H9 (cell line): Measurements from ENCODE around the gene TMEM208. TPM values are rescaled to one million over a fixed set of nuclear protein-coding genes. Genes with fewer than 3 reads are reported as not detected.

Experiments
- DNase-seq: peaks from one replicate; pipeline ENCODE4 v3.0.0-alpha.2; 2017
- H2AFZ ChIP-seq: one replicate; pipeline ENCODE4 v1.6.1; 2013; ENCODE audit warnings: mild to moderate bottlenecking, low read length, control low read depth, moderate library complexity
- H2AK5ac ChIP-seq: 2 replicates; pipeline ENCODE4 v1.6.1; 2013; ENCODE audit warnings: low read length, control low read depth, mixed read lengths; ENCODE audit not compliant: insufficient read length
- H2BK120ac ChIP-seq: one replicate; pipeline ENCODE4 v1.6.1; 2013; ENCODE audit warnings: low read depth, mild to moderate bottlenecking, low read length, control low read depth, inconsistent platforms; ENCODE audit not compliant: poor library complexity, severe bottlenecking
- H2BK12ac ChIP-seq: 2 replicates; pipeline ENCODE4 v1.6.1; 2013; ENCODE audit warnings: low read length, control low read depth, mixed read lengths, low read depth; ENCODE audit not compliant: insufficient read length
- H2BK15ac ChIP-seq: 2 replicates; pipeline ENCODE4 v1.6.1; 2013; ENCODE audit warnings: low read depth, low read length, control low read depth
- H2BK20ac ChIP-seq: one replicate; pipeline ENCODE4 v1.6.1; 2013; ENCODE audit warnings: low read depth, mild to moderate bottlenecking, low read length, control low read depth, inconsistent platforms; ENCODE audit not compliant: poor library complexity, severe bottlenecking
- H2BK5ac ChIP-seq: 2 replicates; pipeline ENCODE4 v1.6.1; 2013; ENCODE audit warnings: low read length, control low read depth, mixed read lengths; ENCODE audit not compliant: insufficient read length
- H3K14ac ChIP-seq: 2 replicates; pipeline ENCODE4 v1.6.1; 2013; ENCODE audit warnings: low read length, control low read depth; ENCODE audit not compliant: insufficient read depth
- H3K18ac ChIP-seq: 2 replicates; pipeline ENCODE4 v1.6.1; 2013; ENCODE audit warnings: low read depth, mild to moderate bottlenecking, mixed read lengths, low read length, control low read depth; ENCODE audit not compliant: insufficient read length
- H3K23ac ChIP-seq: 2 replicates; pipeline ENCODE4 v1.6.1; 2013; ENCODE audit warnings: low read length, control low read depth, mixed read lengths, low read depth; ENCODE audit not compliant: insufficient read length
- H3K23me2 ChIP-seq: 2 replicates; pipeline ENCODE4 v1.6.1; 2013; ENCODE audit warnings: low read depth, mild to moderate bottlenecking, mixed read lengths, low read length, control low read depth; ENCODE audit not compliant: insufficient read length, poor library complexity, severe bottlenecking
- H3K27ac ChIP-seq: 2 replicates; pipeline ENCODE4 v1.5.1; 2013; ENCODE audit warnings: low read length, control low read depth, mixed read lengths, low read depth; ENCODE audit not compliant: insufficient read length
- H3K27me3 ChIP-seq: 2 replicates; pipeline ENCODE4 v1.6.1; 2013; ENCODE audit warnings: low read length, control low read depth, inconsistent platforms; ENCODE audit not compliant: insufficient read depth
- H3K4ac ChIP-seq: 2 replicates; pipeline ENCODE4 v1.6.1; 2013; ENCODE audit warnings: low read depth, mild to moderate bottlenecking, control low read depth, inconsistent platforms, low read length, moderate library complexity
- H3K4me1 ChIP-seq: 2 replicates; pipeline ENCODE4 v1.6.1; 2013; ENCODE audit warnings: low read length, control low read depth, inconsistent platforms; ENCODE audit not compliant: insufficient read depth
- H3K4me2 ChIP-seq: 2 replicates; pipeline ENCODE4 v1.6.1; 2013; ENCODE audit warnings: low read length, control low read depth, mixed read lengths; ENCODE audit not compliant: insufficient read length, insufficient read depth
- H3K56ac ChIP-seq: 2 replicates; pipeline ENCODE4 v1.6.1; 2013; ENCODE audit warnings: low read depth, mild to moderate bottlenecking, mixed read lengths, low read length, control low read depth; ENCODE audit not compliant: insufficient read length
- H3K79me1 ChIP-seq: 2 replicates; pipeline ENCODE4 v1.6.1; 2013; ENCODE audit warnings: low read depth, mild to moderate bottlenecking, moderate library complexity, low read length, control low read depth, inconsistent platforms; ENCODE audit not compliant: insufficient read depth, poor library complexity, severe bottlenecking
- H3K79me2 ChIP-seq: 2 replicates; pipeline ENCODE4 v1.6.1; 2013; ENCODE audit warnings: low read length, control low read depth, inconsistent platforms; ENCODE audit not compliant: insufficient read depth
- H3K9ac ChIP-seq: 2 replicates; pipeline ENCODE4 v1.6.1; 2013; ENCODE audit warnings: low read length, control low read depth, mixed read lengths; ENCODE audit not compliant: insufficient read length; ENCODE audit errors: extremely low read depth
- H3K9me3 ChIP-seq: one replicate; pipeline ENCODE4 v1.6.1; 2013; ENCODE audit warnings: low read depth, low read length, inconsistent platforms; ENCODE audit not compliant: control insufficient read depth
- H3T11ph ChIP-seq: one replicate; pipeline ENCODE4 v1.6.1; 2013; ENCODE audit warnings: mild to moderate bottlenecking, low read length, control low read depth, inconsistent platforms
- H4K20me1 ChIP-seq: one replicate; pipeline ENCODE4 v1.6.1; 2013; ENCODE audit not compliant: control insufficient read depth, insufficient read length, insufficient read depth
- H4K5ac ChIP-seq: 2 replicates; pipeline ENCODE4 v1.6.1; 2013; ENCODE audit warnings: low read depth, mild to moderate bottlenecking, mixed read lengths, low read length, control low read depth; ENCODE audit not compliant: insufficient read length
- H4K8ac ChIP-seq: replicated peaks from 2 replicates; pipeline ENCODE4 v1.6.1; 2013; ENCODE audit warnings: low read length, control low read depth, mixed read lengths, low read depth; ENCODE audit not compliant: insufficient read length
- H4K91ac ChIP-seq: 2 replicates; pipeline ENCODE4 v1.6.1; 2013; ENCODE audit warnings: low read depth, mild to moderate bottlenecking, moderate library complexity, mixed read lengths, low read length, control low read depth; ENCODE audit not compliant: insufficient read length
- H3K27ac Mint-ChIP-seq, 3 experiments: 2 replicates in 2 of 3; 3 replicates in 1 of 3; pipeline ENCODE4 v1.8.0; 2020 to 2021; ENCODE audit warnings: mixed read lengths in 3 of 3, mild to moderate bottlenecking in 1 of 3, moderate library complexity in 1 of 3
- H3K27me3 Mint-ChIP-seq: 2 replicates; pipeline ENCODE4 v1.8.0; 2021; ENCODE audit warnings: low read depth, mild to moderate bottlenecking, moderate library complexity, mixed read lengths
- H3K36me3 Mint-ChIP-seq, 3 experiments: 2 replicates in 2 of 3; 3 replicates in 1 of 3; pipeline ENCODE4 v1.8.0; 2020 to 2021; ENCODE audit warnings: low read depth in 3 of 3, mixed read lengths in 3 of 3; ENCODE audit not compliant: insufficient read depth in 1 of 3
- H3K4me1 Mint-ChIP-seq, 2 experiments: 2 replicates each; pipeline ENCODE4 v1.8.0; 2020; ENCODE audit warnings: mixed read lengths in 2 of 2
- H3K4me3 Mint-ChIP-seq, 2 experiments: 2 replicates in 1 of 2; 3 replicates in 1 of 2; pipeline ENCODE4 v1.8.0; 2020 to 2021; ENCODE audit warnings: mild to moderate bottlenecking in 2 of 2, mixed read lengths in 2 of 2, moderate library complexity in 1 of 2
- H3K9me3 Mint-ChIP-seq, 2 experiments: 2 replicates in 1 of 2; 3 replicates in 1 of 2; pipeline ENCODE4 v1.8.0; 2020; ENCODE audit warnings: mild to moderate bottlenecking in 2 of 2, mixed read lengths in 2 of 2, moderate library complexity in 1 of 2
- CTCF ChIP-seq: fragments of 200-600 bp; sonication (generic); conservative IDR thresholded peaks from 3 replicates; pipeline ENCODE4 v1.8.0; 2021; ENCODE audit warnings: antibody characterized with exemption, mild to moderate bottlenecking
- WGBS: extraction: QIAGEN DNeasy Blood & Tissue Kit; methylation state at CpG from one replicate; pipeline ENCODE4 v1.1.7; 2013; ENCODE audit warnings: missing lambda C conversion rate, low lambda C conversion rate, mixed read lengths; ENCODE audit not compliant: insufficient read length; ENCODE audit errors: extremely low coverage; 5-methylcytosine and 5-hydroxymethylcytosine counted together
- total RNA-seq: library from RNA; stranded (reverse); gene quantifications from 2 replicates; pipeline ENCODE4 v1.2.1, GENCODE V29; 2021

TMEM208 gene
- total RNA-seq, 1 experiment from 2014 or later, result 42.6 TPM

DNA sequence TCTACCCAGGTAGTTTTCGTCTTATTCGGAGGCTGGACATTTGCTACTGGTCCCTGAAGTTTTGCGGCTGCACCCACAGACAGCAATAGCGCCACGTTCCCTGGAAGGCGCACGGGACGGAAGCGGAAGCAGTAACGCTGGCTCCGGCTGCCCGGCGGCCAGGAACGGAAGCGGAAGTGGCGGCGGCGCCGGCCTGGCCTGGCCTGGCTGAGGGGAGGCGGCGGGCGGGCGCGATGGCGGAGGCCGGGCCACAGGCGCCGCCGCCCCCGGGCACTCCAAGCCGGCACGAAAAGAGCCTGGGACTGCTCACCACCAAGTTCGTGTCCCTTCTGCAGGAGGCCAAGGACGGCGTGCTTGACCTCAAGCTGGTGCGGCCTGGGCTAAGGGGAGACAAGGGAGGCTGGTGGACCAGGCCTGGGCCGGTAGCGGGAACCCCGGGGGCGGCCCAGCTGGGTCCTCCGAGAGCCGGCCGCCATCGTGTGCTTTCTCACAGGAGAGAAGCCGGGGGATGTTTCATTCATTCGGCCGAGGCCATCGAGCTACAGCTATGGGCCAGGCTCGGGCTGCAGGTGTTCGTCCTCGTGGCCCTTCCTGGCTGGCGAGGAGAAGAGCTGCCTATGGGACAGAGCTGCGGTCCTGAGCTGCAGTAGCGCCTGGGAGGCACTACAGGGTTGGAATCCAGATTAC, 34.8 kb upstream of the TMEM208 start, which contains the start of gene E2F4:
TSS of gene E2F4 (plus strand) at position 161 of the 687 bp plus-strand sequence. CDS start at position 234, 73 bp downstream.
- Histone ChIP-seq H3K79me2 (peaks cover 13% of the 10 kb centered on the region; the same call in 1 of the 2 replicates), H3K14ac (no peak within 1 kb of the TSS; the same call in 1 of the 2 replicates), H3K27ac (no peak within 1 kb of the TSS), H2BK12ac (no peak within 1 kb of the TSS), H4K8ac (no peak within 1 kb of the TSS), H2AK5ac (no peak within 1 kb of the TSS), H2BK20ac (no peak within 1 kb of the TSS), H2BK15ac (no peak within 1 kb of the TSS), H3K79me1 (peaks cover 13% of the 10 kb centered on the region), H3K27me3 (no peaks in the 10 kb centered on the region; the same call in 1 of the 2 replicates), H4K5ac (no peak within 1 kb of the TSS), H3K4me2 (peak within 1 kb of the TSS; percentile 89), H3K4me1 (no peaks in the 10 kb centered on the region), H2AFZ (no peak within 1 kb of the TSS), H3K56ac (no peak within 1 kb of the TSS), H4K91ac (no peak within 1 kb of the TSS), H3K9ac (peak within 1 kb of the TSS; percentile 87), H3T11ph (no peak within 1 kb of the TSS), H3K23ac (no peak within 1 kb of the TSS), H3K9me3 (no peaks in the 10 kb centered on the region), H3K4ac (no peak within 1 kb of the TSS), H2BK5ac (no peak within 1 kb of the TSS), H2BK120ac (no peak within 1 kb of the TSS), H4K20me1 (no peaks in the 10 kb centered on the region), H3K18ac (no peak within 1 kb of the TSS), H3K23me2 (peaks cover 8% of the 10 kb centered on the region)
- no peaks in the 10 kb centered on the region; a peak in 1 of 5 replicates for H3K9me3 Mint-ChIP-seq
- no peak within 1 kb of the TSS; a peak in 2 of 7 replicates for H3K27ac Mint-ChIP-seq
- peaks cover 18 to 29% of the 10 kb centered on the region in 2 experiments for H3K4me1 Mint-ChIP-seq
- WGBS, result no CpG with 5 or more reads among the region's 54 CpGs
- peak within 1 kb of the TSS; percentile 86 to 93 for H3K4me3 Mint-ChIP-seq
- peaks cover 36 to 45% (median 43%) of the 10 kb centered on the region in 3 experiments for H3K36me3 Mint-ChIP-seq
- DNase-seq, result peak; percentile 91
- TF ChIP-seq CTCF, result no peak
- H3K27me3 Mint-ChIP-seq, result 0 out of 2 replicates have a peak, but pooled peaks cover 3% of the 10 kb centered on the region
